NCI-H510A treated with DMSO at 0.1 percent for 48 hours (cell line): ENCODE measurements around the gene MGAT1.
A peak's percentile ranks its signal among the peaks of the same experiment; 100 is the strongest.
"Not testable (repeated sequence)": the region's sequence is repeated elsewhere in the genome, so short reads cannot be mapped to it uniquely, and the experiment has no call there.

Source experiments
- DNase-seq: peaks from one replicate; lab custom pipeline; 2025; lab: John Stamatoyannopoulos, UW

The MGAT1 gene

DNA sequence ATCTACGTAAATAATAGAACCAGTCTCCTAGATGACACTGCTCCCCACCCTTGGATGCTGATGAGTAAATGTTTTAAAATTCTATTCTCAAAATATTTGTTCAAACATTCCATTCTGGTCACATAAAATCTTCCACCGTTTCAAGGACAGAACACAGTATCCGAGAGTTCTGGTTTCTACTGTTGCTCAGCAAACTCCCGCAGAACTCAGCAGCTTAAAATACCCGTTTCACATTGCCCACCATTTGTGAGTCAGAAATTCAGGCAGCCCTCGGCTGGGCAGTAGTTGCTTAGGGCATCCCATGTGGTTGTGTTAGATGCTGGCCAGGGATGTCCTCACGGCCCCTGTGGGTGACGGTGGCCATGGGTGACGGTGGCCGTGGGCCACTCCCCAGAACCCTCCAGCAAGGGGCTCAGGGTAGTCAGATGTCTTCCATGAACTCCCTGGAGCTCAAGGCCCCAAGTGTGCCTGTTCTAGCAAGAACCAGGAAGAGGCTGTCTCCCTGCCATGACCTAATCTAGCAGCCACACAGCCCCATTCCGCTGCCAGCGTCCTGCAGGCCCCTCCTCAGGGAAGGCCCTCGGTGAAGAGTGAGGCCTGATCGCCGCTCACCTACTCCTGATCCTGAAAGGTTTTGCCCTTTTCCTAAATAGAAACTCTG, 17.4 kb downstream of the MGAT1 start:
- no peak for DNase-seq

- DNase-seq: peak; percentile 16
Observed at GRCh38 chr5:180784497-180785097, 18.0 kb downstream of the MGAT1 start.

DNA sequence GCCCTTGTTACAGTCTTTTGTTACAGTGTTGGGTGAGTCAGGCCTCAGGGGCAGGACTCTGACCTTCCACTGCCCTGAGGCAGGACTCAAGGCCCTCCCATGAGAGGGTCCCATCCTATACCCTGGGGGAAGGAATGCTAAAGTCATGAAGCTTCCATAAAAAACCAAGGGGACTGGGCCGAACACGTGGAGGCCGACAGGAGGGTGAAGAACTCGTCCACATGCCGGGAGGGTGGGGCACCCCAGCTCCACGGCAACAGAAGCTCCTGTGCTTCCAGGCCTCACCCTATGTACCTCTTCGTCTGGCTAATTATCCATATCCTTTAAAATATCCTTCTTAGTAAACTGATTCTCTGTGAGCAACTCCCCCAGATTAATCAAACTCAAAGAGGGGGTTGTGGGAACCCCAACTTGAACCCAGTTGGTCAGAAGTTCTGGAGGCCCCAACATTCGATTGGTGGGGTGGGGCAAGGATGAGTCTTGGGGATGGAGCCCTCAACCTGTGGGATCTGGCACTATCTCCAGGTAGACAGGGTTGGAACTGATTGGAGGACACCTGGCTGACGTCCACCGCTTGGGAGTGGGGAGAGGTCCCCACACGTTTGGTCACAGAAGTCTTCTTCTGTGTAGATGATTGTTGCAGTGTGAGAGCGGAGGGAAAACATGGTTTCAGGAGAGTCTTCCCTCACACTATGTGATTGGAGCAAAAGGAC, 19.1 kb downstream of the MGAT1 start:
- no peak for DNase-seq

GRCh38 chr5:180782748-180783147, 19.9 kb downstream of the MGAT1 start:
- no peak for DNase-seq

- DNase-seq: not testable (repeated sequence)
Observed at GRCh38 chr5:180781900-180782326, 20.7 kb downstream of the MGAT1 start.

- no peak for DNase-seq
Observed at GRCh38 chr5:180779985-180780610, 22.5 kb downstream of the MGAT1 start.

GRCh38 chr5:180777475-180777874, 25.1 kb downstream of the MGAT1 start:
- DNase-seq: no peak

DNA sequence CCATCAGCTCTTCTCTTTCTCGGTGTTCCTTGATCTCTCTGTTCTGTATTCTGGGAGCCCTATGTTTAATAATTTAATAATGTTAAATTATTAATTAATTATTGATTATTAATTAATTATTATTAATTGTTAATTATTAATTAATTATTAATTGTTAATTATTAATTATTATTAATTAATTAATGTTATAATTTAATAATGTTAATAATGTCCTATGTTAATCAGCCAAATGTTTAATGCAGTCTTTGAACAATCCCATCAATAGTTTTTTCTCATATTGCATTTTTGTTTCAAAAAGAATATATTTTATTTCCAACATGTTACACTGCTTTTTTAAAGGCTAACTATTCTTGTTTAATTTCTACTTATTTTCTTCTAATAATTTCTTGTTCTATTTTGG, 26.2 kb downstream of the MGAT1 start:
- DNase-seq: no peak

DNA sequence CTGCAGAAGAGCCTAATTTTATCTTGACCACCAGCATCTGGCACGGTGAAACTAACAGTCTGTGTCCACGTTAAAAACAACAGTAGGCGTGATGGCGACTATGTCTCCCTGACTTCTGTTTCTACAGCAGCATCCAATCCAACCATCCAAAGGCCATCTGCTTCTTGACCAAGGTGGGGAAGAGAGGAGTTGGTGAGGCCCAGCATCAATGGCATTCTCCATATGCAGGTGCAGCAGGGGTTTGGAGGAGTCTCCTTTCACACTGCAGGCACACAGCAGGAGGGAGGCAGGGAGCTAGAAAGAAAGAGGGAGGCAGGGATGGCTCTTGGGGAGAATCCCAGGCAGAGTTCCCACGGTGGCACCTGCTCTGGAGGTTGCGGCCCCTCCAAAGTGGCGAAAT, 27.0 kb downstream of the MGAT1 start:
- no peak for DNase-seq

- DNase-seq: no peak
Observed at GRCh38 chr5:180771839-180772238, 30.8 kb downstream of the MGAT1 start.

GRCh38 chr5:180769821-180770220, 32.8 kb downstream of the MGAT1 start:
- no peak for DNase-seq

- DNase-seq: no peak
Observed at GRCh38 chr5:180755601-180756000, 47.0 kb downstream of the MGAT1 start.

- no peak for DNase-seq
Observed at GRCh38 chr5:180744253-180744652, 58.4 kb downstream of the MGAT1 start.

DNA sequence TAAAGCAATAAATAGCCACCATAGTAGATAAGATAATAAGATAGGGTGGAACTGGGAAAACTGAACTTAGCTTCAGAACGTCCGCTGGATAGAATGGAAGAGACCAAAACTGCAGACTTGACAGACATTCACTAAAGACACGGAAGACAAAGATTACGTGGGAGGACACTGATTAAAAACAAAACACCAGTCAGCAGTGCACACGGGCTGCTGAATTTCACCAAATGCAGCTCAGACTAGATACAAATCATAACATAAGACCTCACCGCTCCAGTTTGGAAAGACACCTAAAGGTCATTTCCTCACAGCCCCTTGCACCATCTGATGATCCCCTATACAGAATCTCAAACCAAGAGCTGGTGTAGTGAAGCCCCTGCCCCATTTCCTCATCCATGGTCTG, 59.9 kb downstream of the MGAT1 start:
- DNase-seq: no peak

GRCh38 chr5:180740953-180741352, 61.7 kb downstream of the MGAT1 start:
- DNase-seq: not testable (repeated sequence)

- no peak for DNase-seq
Observed at GRCh38 chr5:180739958-180740357, 62.6 kb downstream of the MGAT1 start, which contains the start of gene OR2Y1. Gene OR2Y1 (minus strand): TSS chr5:180740058. CDS start chr5:180740058, 0 bp downstream.

DNA sequence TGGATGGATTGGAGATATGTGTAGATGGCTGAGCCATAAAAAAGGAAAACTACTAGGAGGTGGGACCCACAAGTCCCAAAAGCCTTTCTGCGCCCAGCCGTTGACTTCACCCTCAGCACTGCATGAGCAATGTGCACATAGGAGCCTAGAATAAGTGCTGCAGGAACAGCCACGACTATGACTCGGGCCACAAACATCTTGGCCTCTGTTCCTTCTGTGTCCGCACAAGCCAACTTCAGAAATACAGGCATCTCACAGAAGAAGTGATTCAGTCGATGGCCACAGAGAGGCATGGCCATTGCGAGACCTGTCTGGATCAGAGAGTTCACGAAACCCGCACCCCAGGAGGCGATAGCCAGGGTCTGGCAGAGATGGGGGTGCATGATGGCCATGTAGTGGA, 63.3 kb downstream of the MGAT1 start:
- no peak for DNase-seq

GRCh38 chr5:180736536-180736935, 66.1 kb downstream of the MGAT1 start:
- no peak for DNase-seq
